ENCODE measurements around the gene KHDRBS2.

Gene KHDRBS2

GRCh38 chr6:61679625-61680024 lies 606.4 kb downstream of the KHDRBS2 start:
- H3K4me3 ChIP-seq (ENCODE audit: low read length) = no peak overlapping the region
- TF ChIP-seq, protein P1, sequence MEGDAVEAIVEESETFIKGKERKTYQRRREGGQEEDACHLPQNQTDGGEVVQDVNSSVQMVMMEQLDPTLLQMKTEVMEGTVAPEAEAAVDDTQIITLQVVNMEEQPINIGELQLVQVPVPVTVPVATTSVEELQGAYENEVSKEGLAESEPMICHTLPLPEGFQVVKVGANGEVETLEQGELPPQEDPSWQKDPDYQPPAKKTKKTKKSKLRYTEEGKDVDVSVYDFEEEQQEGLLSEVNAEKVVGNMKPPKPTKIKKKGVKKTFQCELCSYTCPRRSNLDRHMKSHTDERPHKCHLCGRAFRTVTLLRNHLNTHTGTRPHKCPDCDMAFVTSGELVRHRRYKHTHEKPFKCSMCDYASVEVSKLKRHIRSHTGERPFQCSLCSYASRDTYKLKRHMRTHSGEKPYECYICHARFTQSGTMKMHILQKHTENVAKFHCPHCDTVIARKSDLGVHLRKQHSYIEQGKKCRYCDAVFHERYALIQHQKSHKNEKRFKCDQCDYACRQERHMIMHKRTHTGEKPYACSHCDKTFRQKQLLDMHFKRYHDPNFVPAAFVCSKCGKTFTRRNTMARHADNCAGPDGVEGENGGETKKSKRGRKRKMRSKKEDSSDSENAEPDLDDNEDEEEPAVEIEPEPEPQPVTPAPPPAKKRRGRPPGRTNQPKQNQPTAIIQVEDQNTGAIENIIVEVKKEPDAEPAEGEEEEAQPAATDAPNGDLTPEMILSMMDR (conservative IDR thresholded peaks at IDR 0.05; ENCODE audit: low read length) = no peak
- no peak for DNase-seq (ENCODE audit: low read depth)

GRCh38 chr6:61675734-61676133 lies 610.3 kb downstream of the KHDRBS2 start:
- no peak overlapping the region for H3K4me3 ChIP-seq (ENCODE audit: low read length)
- no peak for DNase-seq (ENCODE audit: low read depth)
- TF ChIP-seq, protein P1 (conservative IDR thresholded peaks at IDR 0.05; ENCODE audit: low read length) = no peak

- TF ChIP-seq, protein P1 (conservative IDR thresholded peaks at IDR 0.05; ENCODE audit: low read length) = no peak
- H3K4me3 ChIP-seq (ENCODE audit: low read length) = no peak overlapping the region
- DNase-seq (ENCODE audit: low read depth) = no peak
These were observed 636.2 kb downstream of the KHDRBS2 start for GRCh38 chr6:61649845-61650244.

DNA sequence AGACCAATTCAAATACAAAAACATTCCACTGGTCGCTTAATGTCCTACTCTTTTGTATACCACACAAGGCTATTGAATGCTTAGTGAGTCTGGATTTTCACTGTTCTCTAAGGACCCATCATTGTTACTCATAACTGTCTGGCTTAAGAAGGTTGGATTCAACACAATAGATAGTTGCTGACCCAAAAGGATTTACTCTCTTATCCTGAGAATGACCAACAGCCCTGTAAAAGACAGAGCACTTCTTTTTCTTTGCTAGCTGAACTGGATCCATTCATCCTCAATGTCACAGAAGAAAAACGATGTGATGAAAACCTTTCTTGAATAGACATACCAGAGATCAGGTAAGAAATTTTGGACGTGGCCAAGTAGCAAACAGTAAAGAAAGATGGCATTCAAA lies 645.6 kb downstream of the KHDRBS2 start:
- TF ChIP-seq, protein P1 (conservative IDR thresholded peaks at IDR 0.05; ENCODE audit: low read length) = no peak
- no peak for DNase-seq (ENCODE audit: low read depth)
- H3K4me3 ChIP-seq (ENCODE audit: low read length) = no peak overlapping the region

All from AG10803 (cell line).